ENCODE data around the gene CD48.

Gene CD48

DNA sequence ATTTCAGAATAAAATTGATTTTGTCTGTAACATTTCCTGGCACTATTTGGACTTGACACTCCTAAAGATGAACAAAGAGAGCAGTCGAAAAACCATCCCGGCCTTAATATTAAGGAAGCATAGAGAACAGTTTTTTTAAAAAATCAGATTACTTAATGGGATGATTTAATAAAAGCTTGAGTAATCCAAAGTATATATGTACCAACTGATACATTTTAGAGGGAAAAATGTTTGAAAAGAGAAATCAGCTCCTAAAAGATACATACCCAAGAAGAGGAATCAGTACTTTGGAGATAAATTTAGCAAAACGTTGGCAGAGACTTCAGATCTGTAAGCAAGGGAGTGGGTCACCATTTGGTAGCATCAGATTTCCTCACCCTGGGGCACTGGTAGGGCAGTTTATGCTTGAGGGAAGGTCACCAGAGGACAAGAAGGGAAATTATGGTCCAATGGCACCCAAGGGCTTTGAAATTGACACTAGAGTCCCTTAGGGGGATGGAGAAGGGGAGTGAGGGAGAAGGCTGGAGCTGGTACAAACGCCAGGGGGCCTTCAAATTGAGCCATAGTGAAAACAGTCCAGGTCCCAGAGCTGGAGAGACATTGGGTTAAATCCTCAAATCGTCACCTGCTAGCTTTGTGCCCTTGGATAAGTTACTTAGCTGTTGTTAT lies 33.4 kb upstream of the CD48 start:
- Histone ChIP-seq H3K4me2 (no peak overlapping the region), H3K79me2 (ENCODE audit: insufficient read depth, low read depth) (no peaks in the 10 kb centered on the region), H4K20me1 (ENCODE audit: insufficient read depth) (no peaks in the 10 kb centered on the region), H3K4me3 (IDR thresholded peaks at IDR 0.05; ENCODE audit: insufficient read depth, low read depth, low read length) (no peak overlapping the region), H3K36me3 (ENCODE audit: insufficient read depth) (no peaks in the 10 kb centered on the region), H2AFZ (ENCODE audit: low read depth) (no peak overlapping the region), H3K9ac (no peak overlapping the region), H3K27me3 (ENCODE audit: insufficient read depth, low read depth) (no peaks in the 10 kb centered on the region), H3K4me1 (ENCODE audit: low read depth, poor library complexity, severe bottlenecking) (no peaks in the 10 kb centered on the region), H3K27ac (no peak overlapping the region)
- TF ChIP-seq, protein P1, sequence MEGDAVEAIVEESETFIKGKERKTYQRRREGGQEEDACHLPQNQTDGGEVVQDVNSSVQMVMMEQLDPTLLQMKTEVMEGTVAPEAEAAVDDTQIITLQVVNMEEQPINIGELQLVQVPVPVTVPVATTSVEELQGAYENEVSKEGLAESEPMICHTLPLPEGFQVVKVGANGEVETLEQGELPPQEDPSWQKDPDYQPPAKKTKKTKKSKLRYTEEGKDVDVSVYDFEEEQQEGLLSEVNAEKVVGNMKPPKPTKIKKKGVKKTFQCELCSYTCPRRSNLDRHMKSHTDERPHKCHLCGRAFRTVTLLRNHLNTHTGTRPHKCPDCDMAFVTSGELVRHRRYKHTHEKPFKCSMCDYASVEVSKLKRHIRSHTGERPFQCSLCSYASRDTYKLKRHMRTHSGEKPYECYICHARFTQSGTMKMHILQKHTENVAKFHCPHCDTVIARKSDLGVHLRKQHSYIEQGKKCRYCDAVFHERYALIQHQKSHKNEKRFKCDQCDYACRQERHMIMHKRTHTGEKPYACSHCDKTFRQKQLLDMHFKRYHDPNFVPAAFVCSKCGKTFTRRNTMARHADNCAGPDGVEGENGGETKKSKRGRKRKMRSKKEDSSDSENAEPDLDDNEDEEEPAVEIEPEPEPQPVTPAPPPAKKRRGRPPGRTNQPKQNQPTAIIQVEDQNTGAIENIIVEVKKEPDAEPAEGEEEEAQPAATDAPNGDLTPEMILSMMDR (conservative IDR thresholded peaks at IDR 0.05; ENCODE audit: low read depth, low read length), result 0 out of 2 replicates have a peak, but pooled peaks have one; percentile 13

DNA sequence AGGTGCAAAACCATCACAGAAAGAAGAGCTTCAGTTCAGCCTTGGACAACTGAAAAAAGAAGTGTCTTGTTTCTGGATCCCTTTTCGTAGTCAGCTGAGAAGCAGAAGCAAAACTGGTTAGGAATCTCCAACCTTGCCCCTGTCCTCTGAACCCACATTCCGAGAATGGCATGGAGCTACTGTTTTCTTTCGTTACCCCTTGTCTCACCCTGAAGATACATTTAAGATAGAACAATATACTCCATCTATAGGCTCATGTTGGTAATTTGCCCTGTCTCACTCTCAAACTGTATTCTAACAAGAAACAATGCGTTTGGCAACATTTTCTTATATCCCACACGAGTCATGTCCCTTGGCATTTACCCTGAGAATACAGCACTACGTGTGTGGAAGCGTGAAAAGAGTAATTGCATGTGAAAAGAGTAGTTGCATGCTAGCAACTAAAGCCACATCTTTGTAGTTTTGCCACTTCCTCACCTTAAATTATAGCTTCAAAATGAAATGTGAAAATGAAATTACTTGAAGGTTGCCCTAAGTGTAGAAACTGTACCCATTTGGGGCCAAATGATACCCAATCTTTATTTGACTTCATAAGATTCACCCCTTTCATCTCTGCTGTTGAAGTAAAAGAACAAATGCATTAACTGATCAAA lies 32.7 kb upstream of the CD48 start:
- Histone ChIP-seq H3K4me3 (IDR thresholded peaks at IDR 0.05; ENCODE audit: insufficient read depth, low read depth, low read length) (no peak overlapping the region), H3K79me2 (ENCODE audit: insufficient read depth, low read depth) (no peaks in the 10 kb centered on the region), H3K27me3 (ENCODE audit: insufficient read depth, low read depth) (no peaks in the 10 kb centered on the region), H3K4me1 (ENCODE audit: low read depth, poor library complexity, severe bottlenecking) (no peaks in the 10 kb centered on the region), H3K9ac (no peak overlapping the region), H3K4me2 (no peak overlapping the region), H3K27ac (no peak overlapping the region), H2AFZ (ENCODE audit: low read depth) (no peak overlapping the region), H4K20me1 (ENCODE audit: insufficient read depth) (no peaks in the 10 kb centered on the region), H3K36me3 (ENCODE audit: insufficient read depth) (no peaks in the 10 kb centered on the region)
- TF ChIP-seq, protein P1 (conservative IDR thresholded peaks at IDR 0.05; ENCODE audit: low read depth, low read length), result no peak

DNA sequence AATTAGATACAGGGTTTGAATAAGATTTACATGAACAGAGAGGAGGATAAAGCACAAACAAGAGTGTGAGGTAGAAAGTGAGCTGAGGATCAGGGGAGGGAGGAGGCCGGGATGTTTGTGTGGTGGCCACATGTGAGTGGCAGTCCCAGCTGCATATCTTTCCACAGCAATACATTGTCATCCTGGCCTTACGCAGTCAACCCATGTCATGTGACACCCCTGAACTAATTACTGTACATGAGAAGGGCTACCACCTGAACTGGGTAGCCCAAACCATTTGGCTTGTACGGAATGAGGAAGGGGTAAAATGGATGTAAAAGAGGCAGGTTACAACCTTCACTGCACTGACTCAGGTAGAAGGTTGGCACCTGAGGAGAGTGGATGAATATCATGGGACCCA lies 31.6 kb upstream of the CD48 start:
- Histone ChIP-seq H3K27me3 (ENCODE audit: insufficient read depth, low read depth) (no peaks in the 10 kb centered on the region), H3K9ac (no peak overlapping the region), H3K27ac (no peak overlapping the region), H3K36me3 (ENCODE audit: insufficient read depth) (no peaks in the 10 kb centered on the region), H3K79me2 (ENCODE audit: insufficient read depth, low read depth) (no peaks in the 10 kb centered on the region), H3K4me3 (IDR thresholded peaks at IDR 0.05; ENCODE audit: insufficient read depth, low read depth, low read length) (no peak overlapping the region), H3K4me1 (ENCODE audit: low read depth, poor library complexity, severe bottlenecking) (no peaks in the 10 kb centered on the region), H3K4me2 (no peak overlapping the region), H4K20me1 (ENCODE audit: insufficient read depth) (no peaks in the 10 kb centered on the region), H2AFZ (ENCODE audit: low read depth) (no peak overlapping the region)
- TF ChIP-seq, protein P1 (conservative IDR thresholded peaks at IDR 0.05; ENCODE audit: low read depth, low read length), result no peak

DNA sequence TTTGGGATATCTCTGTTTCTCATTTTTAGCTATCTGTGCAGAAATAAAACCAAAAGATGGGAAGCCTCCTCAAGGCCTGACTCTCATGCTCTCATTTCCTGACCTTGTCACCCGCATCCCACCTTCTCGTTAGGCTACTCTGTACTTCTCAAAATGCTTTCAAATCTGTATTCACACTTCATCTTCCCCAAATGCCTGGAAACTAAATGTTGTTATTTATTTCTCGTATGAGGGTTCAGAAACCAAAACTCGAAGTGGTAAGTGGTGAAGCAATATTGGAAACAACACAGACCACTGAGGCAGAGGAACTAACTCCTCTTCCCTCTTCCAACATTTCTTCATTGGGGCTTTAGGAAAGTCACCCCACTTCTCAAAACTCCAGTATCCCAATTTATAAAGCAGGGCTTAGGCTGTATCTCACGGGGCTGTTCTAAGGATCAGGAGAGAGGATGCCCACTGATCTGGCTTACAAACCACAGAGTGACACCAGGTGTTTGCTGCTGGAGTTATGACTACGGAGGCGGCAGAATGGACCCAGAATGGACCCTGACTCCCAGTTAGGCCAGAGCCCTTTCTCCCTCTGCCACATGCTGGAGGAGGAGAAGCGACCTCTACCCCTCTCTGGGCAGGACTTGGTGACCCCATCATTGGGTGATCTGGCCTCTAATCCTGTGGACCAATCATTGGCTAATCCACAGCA lies 31.0 kb upstream of the CD48 start:
- TF ChIP-seq, protein P1 (conservative IDR thresholded peaks at IDR 0.05; ENCODE audit: low read depth, low read length), result no peak
- H3K27ac ChIP-seq, result no peak overlapping the region
- H3K4me2 ChIP-seq, result no peak overlapping the region
- H3K4me1 ChIP-seq (ENCODE audit: low read depth, poor library complexity, severe bottlenecking), result no peaks in the 10 kb centered on the region
- H3K36me3 ChIP-seq (ENCODE audit: insufficient read depth), result no peaks in the 10 kb centered on the region
- H3K4me3 ChIP-seq (IDR thresholded peaks at IDR 0.05; ENCODE audit: insufficient read depth, low read depth, low read length), result no peak overlapping the region
- no peaks in the 10 kb centered on the region for H3K27me3 ChIP-seq (ENCODE audit: insufficient read depth, low read depth)
- H4K20me1 ChIP-seq (ENCODE audit: insufficient read depth), result no peaks in the 10 kb centered on the region
- H3K79me2 ChIP-seq (ENCODE audit: insufficient read depth, low read depth), result no peaks in the 10 kb centered on the region
- no peak overlapping the region for H3K9ac ChIP-seq
- no peak overlapping the region for H2AFZ ChIP-seq (ENCODE audit: low read depth)
